ENCODE data around the gene USO1.
"Not testable (repeated sequence)": the region's sequence is repeated elsewhere in the genome, so short reads cannot be mapped to it uniquely, and the experiment has no call there.

DNA sequence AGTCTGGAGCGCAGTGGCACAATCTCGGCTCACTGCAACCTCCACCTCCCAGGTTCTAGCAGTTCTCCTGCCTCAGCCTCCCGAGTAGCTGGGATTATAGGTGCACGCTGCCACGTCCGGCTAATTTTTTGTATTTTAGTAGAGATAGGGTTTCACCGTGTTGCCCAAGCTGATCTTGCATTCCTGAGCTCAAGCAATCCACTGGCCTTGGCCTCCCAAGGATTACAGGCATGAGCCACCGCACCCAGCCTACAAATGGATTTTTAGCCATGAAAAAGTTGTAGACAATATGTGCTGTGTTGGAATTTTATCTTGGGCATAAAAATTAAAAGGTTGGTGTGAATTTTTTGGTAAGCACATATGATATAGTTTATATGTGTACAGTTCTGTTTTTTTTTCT, 81.7 kb downstream of the USO1 start:
- TF ChIP-seq, protein P1, sequence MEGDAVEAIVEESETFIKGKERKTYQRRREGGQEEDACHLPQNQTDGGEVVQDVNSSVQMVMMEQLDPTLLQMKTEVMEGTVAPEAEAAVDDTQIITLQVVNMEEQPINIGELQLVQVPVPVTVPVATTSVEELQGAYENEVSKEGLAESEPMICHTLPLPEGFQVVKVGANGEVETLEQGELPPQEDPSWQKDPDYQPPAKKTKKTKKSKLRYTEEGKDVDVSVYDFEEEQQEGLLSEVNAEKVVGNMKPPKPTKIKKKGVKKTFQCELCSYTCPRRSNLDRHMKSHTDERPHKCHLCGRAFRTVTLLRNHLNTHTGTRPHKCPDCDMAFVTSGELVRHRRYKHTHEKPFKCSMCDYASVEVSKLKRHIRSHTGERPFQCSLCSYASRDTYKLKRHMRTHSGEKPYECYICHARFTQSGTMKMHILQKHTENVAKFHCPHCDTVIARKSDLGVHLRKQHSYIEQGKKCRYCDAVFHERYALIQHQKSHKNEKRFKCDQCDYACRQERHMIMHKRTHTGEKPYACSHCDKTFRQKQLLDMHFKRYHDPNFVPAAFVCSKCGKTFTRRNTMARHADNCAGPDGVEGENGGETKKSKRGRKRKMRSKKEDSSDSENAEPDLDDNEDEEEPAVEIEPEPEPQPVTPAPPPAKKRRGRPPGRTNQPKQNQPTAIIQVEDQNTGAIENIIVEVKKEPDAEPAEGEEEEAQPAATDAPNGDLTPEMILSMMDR (optimal IDR thresholded peaks at IDR 0.05 in 1 of 3, IDR thresholded peaks at IDR 0.05 in 1 of 3, conservative IDR thresholded peaks at IDR 0.05 in 1 of 3; ENCODE audit: extremely low read depth in 1 of 3, insufficient read depth in 2 of 3, low read length in 3 of 3) = not testable (repeated sequence)
- TF ChIP-seq EZH2 (IDR thresholded peaks at IDR 0.05; ENCODE audit: low read length) = not testable (repeated sequence)
